ENCODE results near the gene LHFPL2. TPM values are rescaled to one million over a fixed set of nuclear protein-coding genes. Genes with fewer than 3 reads are reported as not detected.

The LHFPL2 gene
- total RNA-seq, 2 donors from 2014 or later = 30.1 to 72.6 TPM

DNA sequence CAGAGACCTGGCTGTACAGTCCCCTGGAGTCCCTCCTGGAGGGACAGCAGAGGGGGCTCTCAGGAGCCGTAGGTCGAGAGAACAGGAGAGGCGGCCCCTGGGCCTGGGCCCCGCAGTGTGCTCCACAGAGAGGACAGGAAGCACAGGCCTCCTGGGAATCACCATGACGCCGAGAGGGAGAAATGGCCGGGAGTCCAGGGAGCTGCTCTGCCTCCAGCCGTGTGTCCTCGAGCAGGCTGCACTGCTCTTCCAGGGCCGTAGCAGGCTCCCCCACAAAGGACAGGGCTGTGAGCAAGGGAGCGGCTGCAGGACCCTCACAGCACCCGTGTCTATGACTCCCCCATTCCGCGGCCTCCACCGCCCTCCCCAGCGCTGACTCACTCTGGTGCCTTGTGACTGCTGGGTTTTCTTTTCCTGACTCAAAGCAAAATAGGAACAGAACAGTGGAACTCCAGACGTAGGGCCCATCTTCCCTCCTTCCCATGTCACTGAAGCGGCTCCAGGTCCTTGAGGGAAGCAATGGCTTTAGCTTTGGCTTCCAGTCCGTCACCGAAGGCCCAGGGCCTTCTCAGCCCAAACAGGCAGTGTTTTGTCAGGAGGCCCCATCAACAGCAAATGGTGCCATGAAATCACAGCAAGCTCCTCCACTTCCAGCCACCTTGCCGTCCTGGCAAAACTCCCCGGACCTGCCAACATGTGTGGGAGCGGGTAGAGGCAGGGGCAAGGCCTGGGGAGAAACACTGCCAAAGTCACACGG, 114.2 kb downstream of the LHFPL2 start:
- Histone ChIP-seq H3K4me3 (peak overlapping the region; percentile 54), H3K27me3 (replicated peaks; ENCODE audit: insufficient read depth) (no peaks in the 10 kb centered on the region), H3K27ac (peak overlapping the region; percentile 83 to 96), H3K4me1 (ENCODE audit: control insufficient read depth in 1 of 2, low read depth in 2 of 2) (peaks cover 18 to 68% of the 10 kb centered on the region in 2 donors), H3K9me3 (no peaks in the 10 kb centered on the region), H3K36me3 (no peaks in the 10 kb centered on the region)
- ATAC-seq (ENCODE audit: insufficient number of reproducible peaks, low FRiP score, low read depth) = peak; percentile 33
- DNase-seq (ENCODE audit: low spot score) = peak; percentile 50
- TF ChIP-seq, protein P1, sequence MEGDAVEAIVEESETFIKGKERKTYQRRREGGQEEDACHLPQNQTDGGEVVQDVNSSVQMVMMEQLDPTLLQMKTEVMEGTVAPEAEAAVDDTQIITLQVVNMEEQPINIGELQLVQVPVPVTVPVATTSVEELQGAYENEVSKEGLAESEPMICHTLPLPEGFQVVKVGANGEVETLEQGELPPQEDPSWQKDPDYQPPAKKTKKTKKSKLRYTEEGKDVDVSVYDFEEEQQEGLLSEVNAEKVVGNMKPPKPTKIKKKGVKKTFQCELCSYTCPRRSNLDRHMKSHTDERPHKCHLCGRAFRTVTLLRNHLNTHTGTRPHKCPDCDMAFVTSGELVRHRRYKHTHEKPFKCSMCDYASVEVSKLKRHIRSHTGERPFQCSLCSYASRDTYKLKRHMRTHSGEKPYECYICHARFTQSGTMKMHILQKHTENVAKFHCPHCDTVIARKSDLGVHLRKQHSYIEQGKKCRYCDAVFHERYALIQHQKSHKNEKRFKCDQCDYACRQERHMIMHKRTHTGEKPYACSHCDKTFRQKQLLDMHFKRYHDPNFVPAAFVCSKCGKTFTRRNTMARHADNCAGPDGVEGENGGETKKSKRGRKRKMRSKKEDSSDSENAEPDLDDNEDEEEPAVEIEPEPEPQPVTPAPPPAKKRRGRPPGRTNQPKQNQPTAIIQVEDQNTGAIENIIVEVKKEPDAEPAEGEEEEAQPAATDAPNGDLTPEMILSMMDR (IDR thresholded peaks at IDR 0.05) = no peak

DNA sequence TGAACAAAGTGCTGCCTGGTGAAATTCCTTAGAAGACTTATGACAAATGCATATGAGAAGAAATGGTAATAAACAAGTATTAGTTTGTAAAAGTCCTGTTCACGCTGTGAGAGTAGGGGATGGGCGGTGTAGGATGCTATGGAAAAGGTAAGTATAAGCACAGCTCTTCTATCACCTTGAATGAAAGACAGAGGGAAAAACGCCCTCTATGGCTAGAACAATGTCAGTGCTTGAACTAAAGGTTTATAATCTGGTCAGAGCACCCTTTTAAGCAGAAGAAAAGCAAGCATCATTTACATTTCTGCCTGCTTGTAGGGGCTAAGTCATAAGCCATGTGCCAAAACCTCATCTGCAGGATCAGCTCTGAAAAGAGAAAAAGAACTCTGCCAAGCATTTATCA, 115.2 kb downstream of the LHFPL2 start:
- no peak overlapping the region for H3K4me3 ChIP-seq
- no peaks in the 10 kb centered on the region for H3K36me3 ChIP-seq
- H3K27ac ChIP-seq = peak overlapping the region; percentile 83 to 96
- no peak for ATAC-seq (ENCODE audit: insufficient number of reproducible peaks, low FRiP score, low read depth)
- TF ChIP-seq, protein P1 (IDR thresholded peaks at IDR 0.05) = no peak
- H3K9me3 ChIP-seq = no peaks in the 10 kb centered on the region
- H3K27me3 ChIP-seq (replicated peaks; ENCODE audit: insufficient read depth) = no peaks in the 10 kb centered on the region
- H3K4me1 ChIP-seq (ENCODE audit: control insufficient read depth in 1 of 2, low read depth in 2 of 2) = peaks cover 27 to 72% of the 10 kb centered on the region in 2 donors
- no peak for DNase-seq (ENCODE audit: low spot score)

DNA sequence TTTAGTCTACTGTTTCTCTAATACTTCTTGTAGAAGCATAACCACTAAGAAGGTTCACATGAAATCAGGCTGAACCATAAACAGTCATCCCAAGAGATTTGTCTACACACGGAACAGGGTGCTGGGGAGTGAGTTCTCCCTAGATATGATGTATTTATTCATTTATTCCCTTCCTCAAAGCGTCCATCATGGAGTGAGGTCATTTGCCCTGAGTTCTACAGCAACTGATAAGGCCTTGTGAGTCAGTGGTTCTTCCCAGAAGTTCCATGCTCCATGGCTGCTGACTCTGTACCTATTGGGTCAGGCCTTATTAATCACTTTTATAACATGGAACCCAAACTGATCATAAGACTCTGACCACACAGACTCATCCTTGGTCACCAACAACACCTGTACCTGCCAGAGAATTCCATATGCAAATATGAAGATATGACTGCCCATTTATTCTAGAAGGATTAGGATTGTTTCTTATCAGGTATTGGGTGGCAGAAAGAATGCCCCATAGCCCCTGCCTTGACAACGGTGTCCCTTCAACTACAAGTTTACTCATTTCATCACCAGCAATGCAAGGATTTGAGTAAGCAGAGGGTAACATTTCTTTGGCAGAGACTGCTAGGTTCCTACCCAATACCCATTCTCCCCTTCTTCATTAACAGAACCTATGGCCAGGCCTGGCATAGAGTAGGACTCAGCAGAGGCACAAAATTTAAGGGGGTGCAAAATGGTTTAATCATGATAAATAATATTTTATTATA, 118.1 kb downstream of the LHFPL2 start:
- H3K4me3 ChIP-seq = no peak overlapping the region
- H3K36me3 ChIP-seq = no peaks in the 10 kb centered on the region
- TF ChIP-seq, protein P1 (IDR thresholded peaks at IDR 0.05) = no peak
- DNase-seq (ENCODE audit: low spot score) (no peak), ATAC-seq (ENCODE audit: insufficient number of reproducible peaks, low FRiP score, low read depth) (no peak)
- no peaks in the 10 kb centered on the region for H3K9me3 ChIP-seq
- peaks cover 46 to 74% of the 10 kb centered on the region in 2 donors for H3K4me1 ChIP-seq (ENCODE audit: control insufficient read depth in 1 of 2, low read depth in 2 of 2)
- H3K27ac ChIP-seq = peak overlapping the region; percentile 32 to 43
- H3K27me3 ChIP-seq (replicated peaks; ENCODE audit: insufficient read depth) = no peaks in the 10 kb centered on the region

DNA sequence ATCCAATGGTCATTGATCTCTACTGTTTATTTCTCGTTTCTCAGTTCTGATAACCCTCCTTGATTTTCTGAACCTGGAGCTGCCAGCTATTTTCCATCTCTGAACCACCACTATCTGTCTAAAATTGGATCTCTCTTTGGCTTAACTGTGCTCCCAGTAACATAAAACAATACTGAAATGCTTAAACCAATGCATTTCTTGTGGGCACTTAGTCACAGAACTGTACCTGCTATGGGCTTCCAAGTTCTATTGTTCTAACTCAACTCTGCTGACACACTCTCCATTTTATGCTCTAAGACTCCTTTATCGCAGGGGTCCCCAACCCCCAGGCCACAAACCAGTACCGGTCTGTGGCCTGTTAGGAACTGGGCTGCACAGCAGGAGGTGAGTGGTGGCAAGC, 120.6 kb downstream of the LHFPL2 start:
- H3K27me3 ChIP-seq (replicated peaks; ENCODE audit: insufficient read depth) = no peaks in the 10 kb centered on the region
- no peaks in the 10 kb centered on the region for H3K9me3 ChIP-seq
- no peaks in the 10 kb centered on the region for H3K36me3 ChIP-seq
- TF ChIP-seq, protein P1 (IDR thresholded peaks at IDR 0.05) = no peak
- H3K4me3 ChIP-seq = no peak overlapping the region
- H3K27ac ChIP-seq = peak overlapping the region; percentile 81 to 85
- ATAC-seq (ENCODE audit: insufficient number of reproducible peaks, low FRiP score, low read depth) (no peak), DNase-seq (ENCODE audit: low spot score) (no peak)
- H3K4me1 ChIP-seq (ENCODE audit: control insufficient read depth in 1 of 2, low read depth in 2 of 2) = peaks cover 46 to 71% of the 10 kb centered on the region in 2 donors
